ENCODE data around the gene PTPRN2.

PTPRN2 gene

GRCh38 chr7:158111049-158111751 is 476.4 kb downstream of the PTPRN2 start:
- no peak for TF ChIP-seq POLR2A (IDR thresholded peaks at IDR 0.05; ENCODE audit: low read depth, low read length)
- DNase-seq (ENCODE audit: insufficient read length, low spot score) = no peak
- FAIRE-seq = no peak

- DNase-seq (ENCODE audit: insufficient read length, low spot score) = no peak
- no peak for FAIRE-seq
- TF ChIP-seq POLR2A (IDR thresholded peaks at IDR 0.05; ENCODE audit: low read depth, low read length) = no peak
Observed at GRCh38 chr7:158110661-158111048, 477.0 kb downstream of the PTPRN2 start.

- no peak for TF ChIP-seq POLR2A (IDR thresholded peaks at IDR 0.05; ENCODE audit: low read depth, low read length)
- no peak for FAIRE-seq
Observed at GRCh38 chr7:158110034-158110590, 477.5 kb downstream of the PTPRN2 start.

GRCh38 chr7:158109364-158110033 is 478.1 kb downstream of the PTPRN2 start:
- no peak for FAIRE-seq
- DNase-seq (ENCODE audit: insufficient read length, low spot score) = no peak
- TF ChIP-seq POLR2A (IDR thresholded peaks at IDR 0.05; ENCODE audit: low read depth, low read length) = no peak

More at GRCh38 chr7:158110034-158110590, 477.5 kb downstream of the PTPRN2 start:
- DNase-seq (ENCODE audit: insufficient read length, low spot score) = no peak

- DNase-seq (ENCODE audit: insufficient read length, low spot score) (no peak), FAIRE-seq (no peak)
- no peak for TF ChIP-seq POLR2A (IDR thresholded peaks at IDR 0.05; ENCODE audit: low read depth, low read length)
Observed at GRCh38 chr7:158108646-158109293, 478.9 kb downstream of the PTPRN2 start.

GRCh38 chr7:158107806-158108205 is 479.8 kb downstream of the PTPRN2 start:
- FAIRE-seq (no peak), DNase-seq (ENCODE audit: insufficient read length, low spot score) (no peak)
- TF ChIP-seq POLR2A (IDR thresholded peaks at IDR 0.05; ENCODE audit: low read depth, low read length) = no peak

- FAIRE-seq (no peak), DNase-seq (ENCODE audit: insufficient read length, low spot score) (no peak)
- TF ChIP-seq POLR2A (IDR thresholded peaks at IDR 0.05; ENCODE audit: low read depth, low read length) = no peak
Observed at GRCh38 chr7:158106272-158106671, 481.4 kb downstream of the PTPRN2 start.

GRCh38 chr7:158103378-158103777 is 484.2 kb downstream of the PTPRN2 start:
- DNase-seq (ENCODE audit: insufficient read length, low spot score) (no peak), FAIRE-seq (no peak)
- no peak for TF ChIP-seq POLR2A (IDR thresholded peaks at IDR 0.05; ENCODE audit: low read depth, low read length)

GRCh38 chr7:158102897-158103296 is 484.7 kb downstream of the PTPRN2 start:
- no peak for FAIRE-seq
- no peak for DNase-seq (ENCODE audit: insufficient read length, low spot score)
- TF ChIP-seq POLR2A (IDR thresholded peaks at IDR 0.05; ENCODE audit: low read depth, low read length) = no peak

GRCh38 chr7:158101821-158102450 is 485.7 kb downstream of the PTPRN2 start:
- DNase-seq (ENCODE audit: insufficient read length, low spot score) (no peak), FAIRE-seq (no peak)
- no peak for TF ChIP-seq POLR2A (IDR thresholded peaks at IDR 0.05; ENCODE audit: low read depth, low read length)

GRCh38 chr7:158098125-158099030 is 489.2 kb downstream of the PTPRN2 start:
- TF ChIP-seq POLR2A (IDR thresholded peaks at IDR 0.05; ENCODE audit: low read depth, low read length) = no peak
- no peak for FAIRE-seq
- no peak for DNase-seq (ENCODE audit: insufficient read length, low spot score)

- FAIRE-seq (no peak), DNase-seq (ENCODE audit: insufficient read length, low spot score) (no peak)
- TF ChIP-seq POLR2A (IDR thresholded peaks at IDR 0.05; ENCODE audit: low read depth, low read length) = no peak
Observed at GRCh38 chr7:158097453-158098124, 490.0 kb downstream of the PTPRN2 start.

GRCh38 chr7:158097106-158097452 is 490.5 kb downstream of the PTPRN2 start:
- TF ChIP-seq POLR2A (IDR thresholded peaks at IDR 0.05; ENCODE audit: low read depth, low read length) = no peak
- DNase-seq (ENCODE audit: insufficient read length, low spot score) (no peak), FAIRE-seq (no peak)
